SHP77 (cell line): ENCODE results near the gene PPEF2.

Experiments used
- DNase-seq, 2 experiments: peaks; one replicate each; lab custom pipeline; 2025; lab: John Stamatoyannopoulos, UW

Gene PPEF2

GRCh38 chr4:75830906-75831305 is 71.3 kb downstream of the PPEF2 start:
- DNase-seq: no peak

GRCh38 chr4:75823812-75824211 is 78.4 kb downstream of the PPEF2 start:
- no peak for DNase-seq

- no peak for DNase-seq
These were observed 79.8 kb downstream of the PPEF2 start for GRCh38 chr4:75822416-75822815.

- no peak for DNase-seq
These were observed 80.3 kb downstream of the PPEF2 start for GRCh38 chr4:75821966-75822365.

GRCh38 chr4:75821216-75821615 is 81.0 kb downstream of the PPEF2 start:
- no peak for DNase-seq

GRCh38 chr4:75820676-75821075 is 81.6 kb downstream of the PPEF2 start:
- DNase-seq: no peak

GRCh38 chr4:75820197-75820596 is 82.1 kb downstream of the PPEF2 start:
- no peak for DNase-seq

GRCh38 chr4:75819121-75819520 is 83.1 kb downstream of the PPEF2 start:
- DNase-seq: no peak

- no peak for DNase-seq
These were observed 84.4 kb downstream of the PPEF2 start for GRCh38 chr4:75817901-75818300.
